ENCODE data around the gene PLIN5.

DNA sequence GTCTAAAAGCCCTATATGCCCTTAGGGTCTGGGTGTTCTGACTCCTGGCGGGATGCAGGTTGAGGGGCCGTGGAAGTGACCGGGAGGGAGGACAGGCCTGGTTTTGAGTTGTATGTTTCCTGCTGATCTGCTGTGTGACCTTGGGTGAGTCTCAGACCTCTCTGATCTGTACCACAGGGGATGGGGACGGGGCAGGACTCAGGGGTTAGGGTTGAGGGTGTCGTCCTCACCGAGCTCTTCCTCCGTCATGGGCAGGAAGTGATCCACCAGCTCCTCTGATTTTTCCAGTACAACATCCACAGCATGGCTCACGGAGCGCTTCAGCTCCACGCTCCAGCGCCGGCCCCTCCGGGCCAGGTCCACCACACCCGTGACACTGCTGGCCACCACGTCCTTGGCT, 6.2 kb downstream of the PLIN5 start:
- TF ChIP-seq, protein P1, sequence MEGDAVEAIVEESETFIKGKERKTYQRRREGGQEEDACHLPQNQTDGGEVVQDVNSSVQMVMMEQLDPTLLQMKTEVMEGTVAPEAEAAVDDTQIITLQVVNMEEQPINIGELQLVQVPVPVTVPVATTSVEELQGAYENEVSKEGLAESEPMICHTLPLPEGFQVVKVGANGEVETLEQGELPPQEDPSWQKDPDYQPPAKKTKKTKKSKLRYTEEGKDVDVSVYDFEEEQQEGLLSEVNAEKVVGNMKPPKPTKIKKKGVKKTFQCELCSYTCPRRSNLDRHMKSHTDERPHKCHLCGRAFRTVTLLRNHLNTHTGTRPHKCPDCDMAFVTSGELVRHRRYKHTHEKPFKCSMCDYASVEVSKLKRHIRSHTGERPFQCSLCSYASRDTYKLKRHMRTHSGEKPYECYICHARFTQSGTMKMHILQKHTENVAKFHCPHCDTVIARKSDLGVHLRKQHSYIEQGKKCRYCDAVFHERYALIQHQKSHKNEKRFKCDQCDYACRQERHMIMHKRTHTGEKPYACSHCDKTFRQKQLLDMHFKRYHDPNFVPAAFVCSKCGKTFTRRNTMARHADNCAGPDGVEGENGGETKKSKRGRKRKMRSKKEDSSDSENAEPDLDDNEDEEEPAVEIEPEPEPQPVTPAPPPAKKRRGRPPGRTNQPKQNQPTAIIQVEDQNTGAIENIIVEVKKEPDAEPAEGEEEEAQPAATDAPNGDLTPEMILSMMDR (IDR thresholded peaks at IDR 0.05; ENCODE audit: low read depth, low read length, missing input control) = no peak
- TF ChIP-seq, protein P2, sequence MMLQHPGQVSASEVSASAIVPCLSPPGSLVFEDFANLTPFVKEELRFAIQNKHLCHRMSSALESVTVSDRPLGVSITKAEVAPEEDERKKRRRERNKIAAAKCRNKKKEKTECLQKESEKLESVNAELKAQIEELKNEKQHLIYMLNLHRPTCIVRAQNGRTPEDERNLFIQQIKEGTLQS (IDR thresholded peaks at IDR 0.05) = no peak
- TF ChIP-seq, protein P3, sequence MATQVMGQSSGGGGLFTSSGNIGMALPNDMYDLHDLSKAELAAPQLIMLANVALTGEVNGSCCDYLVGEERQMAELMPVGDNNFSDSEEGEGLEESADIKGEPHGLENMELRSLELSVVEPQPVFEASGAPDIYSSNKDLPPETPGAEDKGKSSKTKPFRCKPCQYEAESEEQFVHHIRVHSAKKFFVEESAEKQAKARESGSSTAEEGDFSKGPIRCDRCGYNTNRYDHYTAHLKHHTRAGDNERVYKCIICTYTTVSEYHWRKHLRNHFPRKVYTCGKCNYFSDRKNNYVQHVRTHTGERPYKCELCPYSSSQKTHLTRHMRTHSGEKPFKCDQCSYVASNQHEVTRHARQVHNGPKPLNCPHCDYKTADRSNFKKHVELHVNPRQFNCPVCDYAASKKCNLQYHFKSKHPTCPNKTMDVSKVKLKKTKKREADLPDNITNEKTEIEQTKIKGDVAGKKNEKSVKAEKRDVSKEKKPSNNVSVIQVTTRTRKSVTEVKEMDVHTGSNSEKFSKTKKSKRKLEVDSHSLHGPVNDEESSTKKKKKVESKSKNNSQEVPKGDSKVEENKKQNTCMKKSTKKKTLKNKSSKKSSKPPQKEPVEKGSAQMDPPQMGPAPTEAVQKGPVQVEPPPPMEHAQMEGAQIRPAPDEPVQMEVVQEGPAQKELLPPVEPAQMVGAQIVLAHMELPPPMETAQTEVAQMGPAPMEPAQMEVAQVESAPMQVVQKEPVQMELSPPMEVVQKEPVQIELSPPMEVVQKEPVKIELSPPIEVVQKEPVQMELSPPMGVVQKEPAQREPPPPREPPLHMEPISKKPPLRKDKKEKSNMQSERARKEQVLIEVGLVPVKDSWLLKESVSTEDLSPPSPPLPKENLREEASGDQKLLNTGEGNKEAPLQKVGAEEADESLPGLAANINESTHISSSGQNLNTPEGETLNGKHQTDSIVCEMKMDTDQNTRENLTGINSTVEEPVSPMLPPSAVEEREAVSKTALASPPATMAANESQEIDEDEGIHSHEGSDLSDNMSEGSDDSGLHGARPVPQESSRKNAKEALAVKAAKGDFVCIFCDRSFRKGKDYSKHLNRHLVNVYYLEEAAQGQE (IDR thresholded peaks at IDR 0.05) = no peak

All from liver (tissue), 3 donors.